Natural killer cell treated with Interleukin-12 subunit alpha and Interleukin-12 subunit beta and Interleukin-15 and Interleukin-18, amount 100 ng/mL, for 72 hours (primary cell): ENCODE results near the gene TAF11L12. TPM values are rescaled to one million over a fixed set of nuclear protein-coding genes. Genes with fewer than 3 reads are reported as not detected.
"Not testable (repeated sequence)": the region's sequence is repeated elsewhere in the genome, so short reads cannot be mapped to it uniquely, and the experiment has no call there.

ENCODE experiments used
- ATAC-seq, 2 donors: fragments of 150-1000 bp; cut with Tn5 transposase in 1 of 2; sonication (Bioruptor Pico), chemical (Tn5 transposase) in 1 of 2; 2 replicates each; pipeline ENCODE4 v1.10.0; 2021
- DNase-seq: peaks from one replicate; pipeline ENCODE4 v3.0.0; 2022; ENCODE audit warnings: low spot score
- H3K27ac Mint-ChIP-seq, 2 donors: 1 replicate in 1 of 2; 2 replicates in 1 of 2; pipeline ENCODE4 v1.8.0; 2022; ENCODE audit warnings: mixed read lengths in 2 of 2, mild to moderate bottlenecking in 1 of 2, moderate library complexity in 1 of 2
- H3K27me3 Mint-ChIP-seq, 2 donors: 1 replicate in 1 of 2; 2 replicates in 1 of 2; pipeline ENCODE4 v1.8.0; 2022; ENCODE audit warnings: mixed read lengths in 2 of 2
- H3K36me3 Mint-ChIP-seq: one replicate; pipeline ENCODE4 v1.8.0; 2022; ENCODE audit warnings: mixed read lengths
- H3K4me1 Mint-ChIP-seq, 2 donors: 1 replicate in 1 of 2; 2 replicates in 1 of 2; pipeline ENCODE4 v1.8.0; 2022; ENCODE audit warnings: low read depth in 2 of 2, mixed read lengths in 2 of 2, mild to moderate bottlenecking in 1 of 2
- H3K4me3 Mint-ChIP-seq: one replicate; pipeline ENCODE4 v1.8.0; 2022; ENCODE audit warnings: mixed read lengths
- H3K9me3 Mint-ChIP-seq: 2 replicates; pipeline ENCODE4 v1.8.0; 2022; ENCODE audit warnings: mixed read lengths
- total RNA-seq, 2 donors: library from RNA; stranded (reverse); gene quantifications; one replicate each; pipeline ENCODE4 v1.2.3, GENCODE V29; 2022

The TAF11L12 gene
- total RNA-seq = not detected

GRCh38 chr5:17610092-17610491 is at the start of gene TAF11L12:
Gene TAF11L12 (plus strand): TSS chr5:17610392.
- not testable (repeated sequence) for DNase-seq, H3K4me3 Mint-ChIP-seq, H3K36me3 Mint-ChIP-seq, H3K27me3 Mint-ChIP-seq, H3K4me1 Mint-ChIP-seq, ATAC-seq, H3K27ac Mint-ChIP-seq
- peaks cover 16% of the 10 kb centered on the region for H3K9me3 Mint-ChIP-seq

DNA sequence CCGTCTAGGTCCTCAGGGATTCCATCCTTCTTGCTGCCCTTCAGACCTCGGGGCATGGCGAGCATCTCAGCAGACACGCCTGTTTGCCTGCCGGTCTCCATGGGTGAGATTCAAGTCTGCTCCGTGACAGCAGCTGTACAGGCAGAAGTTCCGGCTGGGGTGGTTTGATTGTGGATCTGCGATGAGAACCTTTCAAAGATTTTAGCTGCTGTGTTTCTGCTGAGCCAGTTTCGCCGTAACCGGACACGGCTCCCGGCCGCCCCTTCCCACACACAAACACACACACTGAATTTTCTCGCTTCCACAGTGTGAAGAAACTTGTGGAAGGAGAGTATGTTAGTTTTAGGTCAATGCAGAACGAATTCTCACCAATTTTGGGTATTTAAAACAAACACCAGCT is 24.5 kb upstream of the TAF11L12 start, which contains the start of gene TAF11L7:
TSS of gene TAF11L7 (minus strand) at position 101 of the 400 bp plus-strand sequence.
- H3K4me1 Mint-ChIP-seq, H3K9me3 Mint-ChIP-seq, H3K36me3 Mint-ChIP-seq, DNase-seq, H3K4me3 Mint-ChIP-seq, ATAC-seq, H3K27ac Mint-ChIP-seq, H3K27me3 Mint-ChIP-seq: not testable (repeated sequence)

- not testable (repeated sequence) for H3K36me3 Mint-ChIP-seq, H3K4me1 Mint-ChIP-seq, DNase-seq, H3K9me3 Mint-ChIP-seq, ATAC-seq, H3K27me3 Mint-ChIP-seq, H3K4me3 Mint-ChIP-seq, H3K27ac Mint-ChIP-seq
Measured at GRCh38 chr5:17590860-17591259, 19.3 kb upstream of the TAF11L12 start, which contains the start of gene TAF11L8. Gene TAF11L8 (minus strand): TSS chr5:17590960.

DNA sequence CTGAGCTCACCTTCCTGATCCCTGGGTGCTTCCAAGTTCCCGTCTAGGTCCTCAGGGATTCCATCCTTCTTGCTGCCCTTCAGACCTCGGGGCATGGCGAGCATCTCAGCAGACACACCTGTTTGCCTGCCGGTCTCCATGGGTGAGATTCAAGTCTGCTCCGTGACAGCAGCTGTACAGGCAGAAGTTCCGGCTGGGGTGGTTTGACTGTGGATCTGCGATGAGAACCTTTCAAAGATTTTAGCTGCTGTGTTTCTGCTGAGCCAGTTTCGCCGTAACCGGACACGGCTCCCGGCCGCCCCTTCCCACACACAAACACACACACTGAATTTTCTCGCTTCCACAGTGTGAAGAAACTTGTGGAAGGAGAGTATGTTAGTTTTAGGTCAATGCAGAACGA is 15.9 kb upstream of the TAF11L12 start, which contains the start of gene TAF11L9:
TSS of gene TAF11L9 (minus strand) at position 140 of the 400 bp plus-strand sequence.
- H3K27ac Mint-ChIP-seq, H3K9me3 Mint-ChIP-seq, H3K4me3 Mint-ChIP-seq, H3K4me1 Mint-ChIP-seq, H3K27me3 Mint-ChIP-seq, ATAC-seq, DNase-seq, H3K36me3 Mint-ChIP-seq: not testable (repeated sequence)

GRCh38 chr5:17597728-17598127 is 12.5 kb upstream of the TAF11L12 start, which contains the start of gene TAF11L10:
Gene TAF11L10 (minus strand): TSS chr5:17597828.
- not testable (repeated sequence) for H3K36me3 Mint-ChIP-seq, H3K4me1 Mint-ChIP-seq, H3K27ac Mint-ChIP-seq

GRCh38 chr5:17603880-17604279 is 6.3 kb upstream of the TAF11L12 start, which contains the start of gene TAF11L11:
Gene TAF11L11 (plus strand): TSS chr5:17604183.
- not testable (repeated sequence) for ATAC-seq, H3K27me3 Mint-ChIP-seq, DNase-seq, H3K27ac Mint-ChIP-seq, H3K36me3 Mint-ChIP-seq, H3K4me3 Mint-ChIP-seq, H3K4me1 Mint-ChIP-seq
- peaks cover 13% of the 10 kb centered on the region for H3K9me3 Mint-ChIP-seq

More at GRCh38 chr5:17597728-17598127, 12.5 kb upstream of the TAF11L12 start, which contains the start of gene TAF11L10:
- H3K27me3 Mint-ChIP-seq, H3K4me3 Mint-ChIP-seq, DNase-seq, H3K9me3 Mint-ChIP-seq, ATAC-seq: not testable (repeated sequence)

- Mint-ChIP-seq H3K9me3 (peaks cover 13% of the 10 kb centered on the region), H3K4me1 (no peaks in the 10 kb centered on the region), H3K4me3 (no peak overlapping the region), H3K36me3 (no peaks in the 10 kb centered on the region), H3K27ac (no peak overlapping the region), H3K27me3 (no peaks in the 10 kb centered on the region)
- no peak for ATAC-seq
- DNase-seq = no peak
Measured at GRCh38 chr5:17604951-17605350, 5.2 kb upstream of the TAF11L12 start.

DNA sequence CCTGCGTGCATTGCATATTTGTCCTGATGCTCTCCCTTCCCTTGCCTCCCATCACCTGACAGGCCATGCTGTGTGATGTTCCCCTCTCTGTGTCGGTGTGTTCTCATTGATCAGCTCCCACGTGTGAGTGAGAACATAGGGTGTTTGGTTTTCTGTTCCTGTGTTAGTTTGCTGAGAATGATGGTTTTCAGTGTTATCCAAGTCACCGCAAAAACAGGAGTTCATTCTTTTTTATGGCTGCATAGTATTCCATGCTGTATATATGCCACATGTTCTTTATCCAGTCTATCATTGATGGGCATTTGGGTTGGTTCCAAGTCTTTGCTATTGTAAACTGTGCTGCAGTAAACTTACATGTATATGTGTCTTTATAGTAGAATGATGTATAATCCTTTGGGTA is 2.7 kb upstream of the TAF11L12 start:
- not testable (repeated sequence) for H3K4me3 Mint-ChIP-seq, H3K36me3 Mint-ChIP-seq, H3K27ac Mint-ChIP-seq, ATAC-seq, H3K4me1 Mint-ChIP-seq, H3K27me3 Mint-ChIP-seq, DNase-seq
- peaks cover 15% of the 10 kb centered on the region for H3K9me3 Mint-ChIP-seq

DNA sequence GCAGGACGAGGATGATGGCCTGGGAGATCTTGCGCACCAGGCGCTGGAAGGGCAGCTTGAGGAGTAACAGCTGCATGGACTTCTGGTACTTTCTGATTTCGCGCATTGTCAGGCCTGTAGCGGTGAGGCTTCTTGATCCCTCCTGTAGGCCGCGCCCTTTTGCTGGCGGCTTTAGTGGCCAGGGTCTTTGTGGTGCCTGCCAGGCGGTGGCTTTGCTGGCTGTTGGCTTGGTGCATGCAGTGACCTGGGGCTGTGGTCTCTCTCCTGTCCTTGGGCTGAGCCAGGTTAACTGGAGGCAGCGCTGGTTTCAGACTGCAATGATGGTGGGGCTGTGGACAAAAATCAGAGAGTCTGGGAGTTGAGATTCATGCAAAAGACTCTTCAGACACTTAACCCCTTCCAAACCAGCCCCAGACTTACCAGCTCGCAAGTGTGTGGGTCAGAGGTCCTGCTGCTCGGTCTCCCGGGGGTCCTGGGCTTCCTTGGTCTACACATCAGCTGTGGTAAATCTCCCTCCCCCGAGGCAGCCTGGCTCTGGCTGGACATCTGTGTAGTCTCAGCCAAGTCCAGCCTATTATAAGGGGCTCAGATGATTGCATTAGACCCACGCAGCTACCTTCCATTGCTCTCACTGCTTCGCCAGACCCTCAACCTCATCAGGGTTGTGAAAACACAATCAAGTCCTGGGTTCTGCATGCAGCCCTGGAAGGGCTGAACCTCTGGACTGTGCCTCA is 4.8 kb downstream of the TAF11L12 start:
- Mint-ChIP-seq H3K27ac (no peak overlapping the region), H3K4me3 (no peak overlapping the region), H3K27me3 (no peaks in the 10 kb centered on the region), H3K4me1 (no peaks in the 10 kb centered on the region), H3K36me3 (peaks cover 8% of the 10 kb centered on the region), H3K9me3 (peaks cover 14% of the 10 kb centered on the region)
- no peak for DNase-seq
- ATAC-seq = no peak

GRCh38 chr5:17619354-17619753 is 9.2 kb downstream of the TAF11L12 start:
- Mint-ChIP-seq H3K27ac (no peak overlapping the region), H3K36me3 (peaks cover 8% of the 10 kb centered on the region), H3K27me3 (no peaks in the 10 kb centered on the region), H3K4me3 (no peak overlapping the region), H3K4me1 (no peaks in the 10 kb centered on the region), H3K9me3 (peaks cover 16% of the 10 kb centered on the region)
- ATAC-seq (no peak), DNase-seq (no peak)

- no peak overlapping the region for H3K27ac Mint-ChIP-seq
Measured at GRCh38 chr5:17620627-17621026, 10.4 kb downstream of the TAF11L12 start.

DNA sequence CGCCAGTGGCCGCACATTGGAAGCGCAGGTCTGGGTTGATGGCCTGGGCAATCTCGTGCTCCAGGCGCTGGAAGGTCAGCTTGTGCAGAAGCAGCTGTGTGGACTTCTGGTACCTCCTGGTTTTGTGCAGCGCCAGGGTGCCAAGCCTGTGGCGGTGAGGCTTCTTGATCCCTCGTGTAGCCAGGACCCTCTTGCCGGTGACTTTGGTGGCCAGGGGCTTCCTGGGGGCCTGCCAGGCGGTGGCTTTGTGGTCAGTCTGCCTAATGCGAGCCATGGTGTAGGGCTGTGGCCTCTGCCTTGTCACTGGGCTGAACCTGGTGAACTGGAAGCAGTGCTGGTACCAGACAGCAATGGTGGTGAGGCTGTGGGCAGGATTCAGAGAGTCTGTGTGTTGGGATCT is 15.5 kb downstream of the TAF11L12 start:
- H3K4me1 Mint-ChIP-seq = no peaks in the 10 kb centered on the region
- no peaks in the 10 kb centered on the region for H3K27me3 Mint-ChIP-seq
- H3K4me3 Mint-ChIP-seq = no peak overlapping the region
- no peak overlapping the region for H3K27ac Mint-ChIP-seq
- H3K36me3 Mint-ChIP-seq = no peaks in the 10 kb centered on the region
- H3K9me3 Mint-ChIP-seq = peaks cover 12% of the 10 kb centered on the region
- no peak for DNase-seq
- ATAC-seq = peak in 1 of 2 donors; percentile 24

More at GRCh38 chr5:17620627-17621026, 10.4 kb downstream of the TAF11L12 start:
- no peak for ATAC-seq
- DNase-seq = no peak
- Mint-ChIP-seq H3K27me3 (no peaks in the 10 kb centered on the region), H3K36me3 (peaks cover 8% of the 10 kb centered on the region), H3K9me3 (peaks cover 17% of the 10 kb centered on the region), H3K4me3 (no peak overlapping the region), H3K4me1 (no peaks in the 10 kb centered on the region)

DNA sequence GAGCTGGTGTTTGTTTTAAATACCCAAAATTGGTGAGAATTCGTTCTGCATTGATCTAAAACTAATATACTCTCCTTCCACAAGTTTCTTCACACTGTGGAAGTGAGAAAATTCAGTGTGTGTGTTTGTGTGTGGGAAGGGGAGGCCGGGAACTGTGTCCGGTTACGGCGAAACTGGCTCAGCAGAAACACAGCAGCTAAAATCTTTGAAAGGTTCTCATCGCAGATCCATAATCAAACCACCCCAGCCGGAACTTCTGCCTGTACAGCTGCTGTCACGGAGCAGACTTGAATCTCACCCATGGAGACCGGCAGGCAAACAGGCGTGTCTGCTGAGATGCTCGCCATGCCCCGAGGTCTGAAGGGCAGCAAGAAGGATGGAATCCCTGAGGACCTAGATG is 21.6 kb downstream of the TAF11L12 start, which contains the start of gene TAF11L13:
TSS of gene TAF11L13 (plus strand) at position 301 of the 400 bp plus-strand sequence.
- H3K27me3 Mint-ChIP-seq, H3K36me3 Mint-ChIP-seq, DNase-seq, H3K4me1 Mint-ChIP-seq, ATAC-seq, H3K9me3 Mint-ChIP-seq, H3K27ac Mint-ChIP-seq, H3K4me3 Mint-ChIP-seq: not testable (repeated sequence)

DNA sequence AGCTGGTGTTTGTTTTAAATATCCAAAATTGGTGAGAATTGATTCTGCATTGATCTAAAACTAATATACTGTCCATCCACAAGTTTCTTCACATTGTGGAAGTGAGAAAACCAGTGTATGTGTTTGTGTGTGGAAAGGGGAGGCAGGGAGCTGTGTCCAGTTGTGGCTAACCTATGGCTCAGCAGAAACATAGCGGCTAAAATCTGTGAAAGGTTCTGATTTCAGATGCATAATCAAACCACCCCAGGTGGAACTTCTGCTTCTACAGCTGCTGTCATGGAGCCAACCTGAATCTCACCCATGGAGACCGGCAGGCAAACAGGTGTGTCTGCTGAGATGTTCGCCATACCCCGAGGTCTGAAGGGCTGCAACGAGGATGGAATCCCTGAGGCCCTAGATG is 24.0 kb downstream of the TAF11L12 start, which contains the start of gene TAF11L14:
TSS of gene TAF11L14 (plus strand) at position 301 of the 400 bp plus-strand sequence.
- no peak for ATAC-seq
- H3K27ac Mint-ChIP-seq = no peak within 1 kb of the TSS
- no peak within 1 kb of the TSS for H3K4me3 Mint-ChIP-seq
- H3K9me3 Mint-ChIP-seq = peaks cover 5% of the 10 kb centered on the region
- H3K27me3 Mint-ChIP-seq = no peaks in the 10 kb centered on the region
- H3K36me3 Mint-ChIP-seq = peaks cover 4% of the 10 kb centered on the region
- H3K4me1 Mint-ChIP-seq = no peaks in the 10 kb centered on the region
- no peak for DNase-seq
